HAP-1 (cell line): Measurements from ENCODE around the gene NDUFS6.

ENCODE experiments used
- DNase-seq, 2 experiments: peaks; one replicate each; pipeline ENCODE4 v3.0.0-alpha.2; 2016 to 2020; ENCODE audit warnings: low spot score in 2 of 2
- H3K27me3 ChIP-seq: fragments of 250-450 bp; sonication (Bioruptor Pico); 2 replicates; pipeline ENCODE4 v1.5.1; 2020; ENCODE audit warnings: low read depth, mild to moderate bottlenecking, moderate library complexity
- H3K36me3 ChIP-seq: fragments of 250-450 bp; sonication (Bioruptor Pico); replicated peaks from 2 replicates; pipeline ENCODE4 v1.5.1; 2020; ENCODE audit warnings: mild to moderate bottlenecking
- H3K4me1 ChIP-seq: fragments of 250-450 bp; sonication (Bioruptor Pico); 2 replicates; pipeline ENCODE4 v1.5.1; 2020; ENCODE audit warnings: mild to moderate bottlenecking
- H3K4me3 ChIP-seq: fragments of 250-450 bp; sonication (Bioruptor Pico); 2 replicates; pipeline ENCODE4 v1.5.1; 2020; ENCODE audit warnings: mild to moderate bottlenecking, moderate library complexity
- H3K9me3 ChIP-seq: fragments of 250-450 bp; sonication (Bioruptor Pico); 2 replicates; pipeline ENCODE4 v1.5.1; 2020; ENCODE audit warnings: mild to moderate bottlenecking, moderate library complexity
- in situ Hi-C: fragments of 300-500 bp; cut with MboI; formaldehyde crosslinking; loops from 3 replicates; pipeline ENCODE4 v1.14.3; 2020; ENCODE audit warnings: low sequenced_read_pairs, inconsistent platforms, mixed read lengths

NDUFS6 gene

GRCh38 chr5:1761453-1761755, 39.8 kb upstream of the NDUFS6 start:
- Histone ChIP-seq H3K4me1 (no peaks in the 10 kb centered on the region), H3K9me3 (no peaks in the 10 kb centered on the region), H3K36me3 (no peaks in the 10 kb centered on the region), H3K27me3 (no peaks in the 10 kb centered on the region), H3K4me3 (no peak overlapping the region)
- in situ Hi-C loops, result no loop called here
- DNase-seq, result no peak

DNA sequence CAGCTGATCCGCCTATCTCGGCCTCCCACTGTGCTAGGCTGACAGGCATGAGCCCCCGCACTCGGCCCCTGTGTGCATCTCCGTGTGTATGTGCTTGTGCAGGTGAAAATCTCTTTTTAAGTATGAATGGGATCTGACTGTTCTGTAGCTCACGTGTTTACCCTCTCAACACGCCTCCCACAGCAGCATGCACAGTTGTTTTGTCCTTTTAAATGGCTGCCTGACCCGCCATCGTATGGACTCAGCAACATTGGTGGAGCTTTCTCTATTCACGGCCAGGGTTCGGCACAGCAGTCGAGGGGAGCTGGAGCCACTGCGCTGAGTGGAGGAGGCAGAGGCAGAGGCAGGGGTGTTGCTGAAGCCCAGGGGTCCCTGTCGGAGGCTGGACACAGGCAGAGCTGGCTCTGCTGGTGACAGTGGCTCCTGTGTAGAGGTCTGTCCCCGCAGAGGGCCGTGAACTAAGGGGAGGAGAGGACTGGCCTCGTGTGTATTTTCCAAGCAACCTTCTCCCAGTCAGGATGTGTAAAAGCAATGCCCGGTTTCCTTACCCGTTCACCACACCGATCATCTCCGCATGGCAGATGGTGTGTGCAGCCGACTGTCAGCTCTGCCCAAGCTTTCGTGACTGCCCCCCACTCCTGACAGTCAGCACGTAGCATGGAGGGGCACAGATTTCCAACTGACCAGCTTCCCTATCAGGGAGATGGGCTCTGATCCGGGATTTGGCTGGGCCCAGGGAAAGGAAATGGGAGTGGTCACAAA, 38.9 kb upstream of the NDUFS6 start:
- no peaks in the 10 kb centered on the region for H3K36me3 ChIP-seq
- no peak for DNase-seq
- H3K4me3 ChIP-seq, result no peak overlapping the region
- no peaks in the 10 kb centered on the region for H3K27me3 ChIP-seq
- in situ Hi-C loops, result no loop called here
- H3K4me1 ChIP-seq, result no peaks in the 10 kb centered on the region
- H3K9me3 ChIP-seq, result no peaks in the 10 kb centered on the region

DNA sequence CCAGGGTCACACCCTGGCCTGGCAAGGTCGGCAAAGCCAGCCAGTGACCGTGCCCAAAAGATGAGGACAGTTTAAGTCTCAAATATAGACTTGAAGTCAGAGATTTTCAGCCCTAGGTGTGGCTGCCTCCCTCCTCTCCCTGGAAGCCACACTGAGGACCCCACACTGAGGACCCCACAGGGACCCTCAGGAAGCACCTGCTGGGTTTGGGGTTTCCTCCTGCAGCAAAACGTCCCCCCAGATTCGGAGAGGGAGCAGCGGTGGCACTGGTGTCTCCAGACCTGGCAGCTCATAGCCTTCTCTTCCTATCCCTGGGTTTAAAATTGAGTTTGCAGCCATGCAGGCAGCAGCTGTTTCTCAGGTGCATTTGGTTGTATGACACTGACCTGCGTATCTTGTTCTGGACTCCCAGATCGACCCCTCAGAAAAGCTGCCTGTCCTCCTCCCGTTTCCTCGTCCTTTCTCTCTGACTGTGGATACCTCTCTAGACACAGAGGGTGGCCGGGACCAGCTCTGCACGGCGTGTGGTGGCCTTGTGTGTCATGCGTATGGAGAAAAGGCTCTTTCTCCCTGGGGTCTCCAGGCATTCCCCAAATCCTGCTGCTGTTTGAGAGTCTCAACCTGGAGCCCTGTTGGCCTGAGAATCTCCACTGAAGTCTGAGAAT, 38.2 kb upstream of the NDUFS6 start:
- H3K4me1 ChIP-seq, result no peaks in the 10 kb centered on the region
- in situ Hi-C loops, result no loop called here

DNA sequence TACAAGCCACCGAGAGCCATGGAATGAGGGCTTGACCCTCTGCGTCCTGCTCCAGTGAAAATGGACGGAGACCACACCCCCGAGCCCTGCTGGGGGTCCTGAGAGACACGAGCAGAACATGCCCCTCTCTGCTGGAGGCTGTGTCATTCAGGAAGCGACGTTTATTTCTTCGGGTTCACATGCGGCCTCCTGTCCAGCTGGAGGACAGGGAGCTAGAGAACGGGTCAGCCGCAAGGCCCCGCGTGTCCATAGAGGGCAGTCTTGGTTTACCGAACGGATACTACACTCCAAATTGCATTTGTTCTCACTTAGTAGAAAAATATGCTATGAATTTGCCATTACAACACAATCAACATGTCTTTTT, 37.7 kb upstream of the NDUFS6 start:
- peak; percentile 16 to 58 for DNase-seq
- Histone ChIP-seq H3K27me3 (no peaks in the 10 kb centered on the region), H3K9me3 (no peaks in the 10 kb centered on the region), H3K36me3 (no peaks in the 10 kb centered on the region), H3K4me1 (no peaks in the 10 kb centered on the region), H3K4me3 (no peak overlapping the region)
- in situ Hi-C loops, result no loop called here

More for the DNA sequence above, 38.2 kb upstream of the NDUFS6 start:
- Histone ChIP-seq H3K9me3 (no peaks in the 10 kb centered on the region), H3K27me3 (no peaks in the 10 kb centered on the region), H3K36me3 (no peaks in the 10 kb centered on the region), H3K4me3 (no peak overlapping the region)
- DNase-seq, result no peak

DNA sequence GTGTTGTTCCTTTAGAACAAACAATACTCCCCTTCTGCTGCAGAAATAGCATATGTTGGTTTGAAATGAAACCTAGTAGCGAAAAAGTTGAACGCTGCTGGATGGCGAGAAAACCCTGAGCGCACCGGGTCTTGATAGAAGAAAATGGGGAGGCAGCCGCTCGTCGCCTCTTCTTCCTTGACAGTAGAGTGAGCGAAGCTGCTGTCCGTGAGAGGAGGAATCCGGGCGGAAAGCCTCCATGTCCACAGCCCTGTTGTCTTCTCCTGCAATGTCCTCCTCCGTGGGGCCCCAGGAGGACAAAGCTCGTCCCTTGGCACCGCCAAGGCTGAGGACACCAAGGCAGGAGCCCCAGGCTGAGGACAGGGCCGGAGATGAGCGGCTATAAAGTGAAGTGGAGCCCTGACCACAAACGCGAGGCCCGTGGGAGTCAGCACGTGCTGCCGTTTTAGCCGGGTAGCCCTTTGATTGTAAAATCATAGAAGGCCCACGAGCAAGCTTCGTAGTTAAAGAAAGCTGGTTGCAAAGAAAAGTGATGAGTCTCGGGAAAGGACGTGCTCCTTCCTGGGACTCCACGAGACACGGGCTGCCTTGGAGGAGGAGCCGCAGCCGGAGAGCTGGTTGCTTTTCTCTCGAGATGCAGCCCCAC, 37.1 kb upstream of the NDUFS6 start:
- in situ Hi-C loops, result no loop called here
- no peak overlapping the region for H3K4me3 ChIP-seq
- no peaks in the 10 kb centered on the region for H3K36me3 ChIP-seq
- no peaks in the 10 kb centered on the region for H3K27me3 ChIP-seq
- H3K4me1 ChIP-seq, result no peaks in the 10 kb centered on the region
- no peaks in the 10 kb centered on the region for H3K9me3 ChIP-seq
- no peak for DNase-seq

DNA sequence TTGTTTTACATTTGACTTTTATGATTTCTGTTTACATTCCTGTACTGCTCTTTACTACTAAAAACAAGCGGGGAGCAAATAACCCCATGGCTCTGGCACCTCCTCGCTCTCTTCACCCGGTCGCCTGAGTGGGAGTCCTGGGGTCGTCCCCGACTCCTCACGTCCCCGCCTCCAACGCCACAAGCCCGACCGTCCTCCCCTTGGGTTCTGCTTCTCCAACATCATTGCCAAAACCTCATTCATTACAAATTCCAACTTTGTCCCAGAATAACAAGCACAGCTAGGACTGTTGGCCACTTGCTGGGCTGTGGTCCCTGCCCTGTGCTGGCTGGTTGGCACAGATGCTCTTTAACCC, 36.6 kb upstream of the NDUFS6 start:
- Histone ChIP-seq H3K36me3 (no peaks in the 10 kb centered on the region), H3K4me1 (no peaks in the 10 kb centered on the region), H3K27me3 (no peaks in the 10 kb centered on the region), H3K9me3 (no peaks in the 10 kb centered on the region), H3K4me3 (no peak overlapping the region)
- in situ Hi-C loops, result no loop called here
- DNase-seq, result no peak

DNA sequence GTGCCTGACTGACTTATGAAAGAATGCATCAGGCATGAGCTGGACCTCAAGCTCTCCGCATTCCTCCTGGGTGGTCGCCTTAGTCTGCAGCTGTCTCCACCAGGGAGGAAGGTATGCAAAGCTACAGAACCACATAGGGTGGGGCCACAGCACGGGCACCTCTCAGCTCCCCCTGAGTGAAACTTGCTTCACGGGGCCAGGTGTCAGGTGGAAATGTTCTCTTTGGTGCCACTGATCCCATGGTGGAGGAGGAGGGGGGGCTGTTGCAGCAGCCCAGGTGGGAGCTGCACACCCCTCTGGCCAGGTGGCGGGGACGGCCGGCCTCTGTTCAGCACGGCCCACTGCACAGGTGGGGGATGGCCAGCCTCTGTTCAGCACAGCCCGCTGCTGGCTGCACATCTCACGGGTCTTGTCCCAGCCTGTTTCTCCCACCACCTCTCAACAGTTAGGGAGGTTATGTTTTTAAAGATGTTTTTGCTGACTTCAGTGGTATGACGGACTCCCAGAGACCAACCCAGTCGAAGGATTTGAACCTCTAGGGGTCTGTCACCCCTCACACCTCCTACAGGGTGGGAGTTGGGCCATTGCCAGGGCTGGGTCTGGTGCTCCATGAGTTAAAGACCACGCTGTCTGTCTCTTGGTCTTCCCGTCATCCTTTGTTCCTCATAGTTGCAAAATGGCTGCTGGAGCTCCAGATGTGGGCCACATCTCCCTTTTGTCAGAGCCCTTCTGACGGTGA, 35.9 kb upstream of the NDUFS6 start:
- no peak for DNase-seq
- H3K9me3 ChIP-seq, result no peaks in the 10 kb centered on the region
- H3K27me3 ChIP-seq, result no peaks in the 10 kb centered on the region
- no peaks in the 10 kb centered on the region for H3K4me1 ChIP-seq
- no peak overlapping the region for H3K4me3 ChIP-seq
- in situ Hi-C loops, result no loop called here
- no peaks in the 10 kb centered on the region for H3K36me3 ChIP-seq

DNA sequence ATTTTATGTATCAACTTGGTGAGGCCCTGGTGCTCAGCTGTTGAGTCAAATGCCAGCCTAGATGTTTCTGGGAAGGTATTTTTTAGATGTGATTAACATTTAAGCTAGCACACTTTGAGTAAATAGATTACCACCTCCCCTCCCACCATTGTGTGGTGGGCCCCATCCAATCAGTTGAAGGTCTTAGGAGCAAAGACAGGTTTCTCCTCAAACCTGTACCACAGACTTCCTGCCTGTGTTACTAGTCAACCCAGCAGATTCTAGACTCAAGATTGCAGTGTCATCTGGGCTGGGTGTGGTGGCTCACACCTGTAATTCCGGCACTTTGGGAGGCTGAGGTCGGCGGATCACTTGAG, 35.3 kb upstream of the NDUFS6 start:
- Histone ChIP-seq H3K9me3 (no peaks in the 10 kb centered on the region), H3K4me3 (no peak overlapping the region), H3K36me3 (no peaks in the 10 kb centered on the region), H3K27me3 (no peaks in the 10 kb centered on the region), H3K4me1 (no peaks in the 10 kb centered on the region)
- no peak for DNase-seq
- in situ Hi-C loops, result no loop called here

GRCh38 chr5:1767524-1768282, 33.5 kb upstream of the NDUFS6 start:
- no peak for DNase-seq
- Histone ChIP-seq H3K9me3 (no peaks in the 10 kb centered on the region), H3K4me3 (no peak overlapping the region), H3K27me3 (no peaks in the 10 kb centered on the region), H3K4me1 (no peaks in the 10 kb centered on the region), H3K36me3 (no peaks in the 10 kb centered on the region)
- in situ Hi-C loops, result no loop called here

- no peak overlapping the region for H3K4me3 ChIP-seq
- no peak for DNase-seq
- no peaks in the 10 kb centered on the region for H3K4me1 ChIP-seq
- H3K27me3 ChIP-seq, result no peaks in the 10 kb centered on the region
- in situ Hi-C loops, result no loop called here
- no peaks in the 10 kb centered on the region for H3K36me3 ChIP-seq
- H3K9me3 ChIP-seq, result no peaks in the 10 kb centered on the region
Measured at GRCh38 chr5:1768283-1769000, 32.8 kb upstream of the NDUFS6 start.

- no peak overlapping the region for H3K4me3 ChIP-seq
- DNase-seq, result no peak
- no peaks in the 10 kb centered on the region for H3K4me1 ChIP-seq
- H3K27me3 ChIP-seq, result no peaks in the 10 kb centered on the region
- in situ Hi-C loops, result no loop called here
- H3K9me3 ChIP-seq, result no peaks in the 10 kb centered on the region
- H3K36me3 ChIP-seq, result no peaks in the 10 kb centered on the region
Measured at GRCh38 chr5:1769017-1769640, 32.1 kb upstream of the NDUFS6 start.

GRCh38 chr5:1769752-1770442, 31.3 kb upstream of the NDUFS6 start:
- H3K36me3 ChIP-seq, result no peaks in the 10 kb centered on the region
- in situ Hi-C loops, result no loop called here
- H3K27me3 ChIP-seq, result no peaks in the 10 kb centered on the region
- no peaks in the 10 kb centered on the region for H3K4me1 ChIP-seq
- no peak overlapping the region for H3K4me3 ChIP-seq
- H3K9me3 ChIP-seq, result no peaks in the 10 kb centered on the region
- DNase-seq, result no peak
